SK-N-SH (cell line): ENCODE results near the gene ITM2C. TPM values are rescaled to one million over a fixed set of nuclear protein-coding genes. Genes with fewer than 3 reads are reported as not detected.

Experiments
- CTCF ChIA-PET: fragments of 300-600, 350-600 bp; formaldehyde crosslinking; extraction: SDS; loops from one replicate; lab custom pipeline; 2021; lab: Yijun Ruan, JAX
- POLR2A ChIA-PET: fragments of 350-600 bp; sonication (Branson Sonifier 250); formaldehyde crosslinking; extraction: SDS; loops from one replicate; lab custom pipeline; 2020; ENCODE audit warnings: antibody characterized with exemption, inconsistent platforms; lab: Yijun Ruan, JAX
- DNase-seq: peaks from one replicate; pipeline ENCODE4 v3.0.0; 2012
- H2AFZ ChIP-seq: fragments of 200-600 bp; sonication (generic); 2 replicates; pipeline ENCODE4 v1.8.1; 2016; ENCODE audit warnings: antibody characterized with exemption, mild to moderate bottlenecking, low read depth
- H3F3A ChIP-seq: fragments of 200-600 bp; sonication (generic); replicated peaks from 2 replicates; pipeline ENCODE3; 2016; ENCODE audit warnings: antibody characterized with exemption, mild to moderate bottlenecking; ENCODE audit not compliant: insufficient read depth
- H3K27ac ChIP-seq, 2 experiments: fragments of 200-500 bp in 1 of 2; fragments of 200-600 bp in 1 of 2; sonication (Bioruptor generic) in 1 of 2; sonication (generic), shearing (Covaris generic) in 1 of 2; 2 replicates each; pipeline versions ENCODE4 v1.5.1 to v1.6.1; 2014 to 2016; ENCODE audit warnings: low read depth in 2 of 2, inconsistent platforms in 1 of 2, low read length in 1 of 2, mild to moderate bottlenecking in 1 of 2, mixed read lengths in 1 of 2
- H3K27me3 ChIP-seq: fragments of 200-600 bp; sonication (generic), shearing (Covaris generic); 2 replicates; pipeline ENCODE4 v1.6.1; 2016; ENCODE audit warnings: mixed run types; ENCODE audit not compliant: insufficient read depth
- H3K36me3 ChIP-seq, 2 experiments: fragments of 200-500 bp in 1 of 2; fragments of 200-600 bp in 1 of 2; sonication (Bioruptor generic) in 1 of 2; sonication (generic) in 1 of 2; replicated peaks in 1 of 2; 2 replicates each; pipeline versions ENCODE3 to v1.5.1; 2014 to 2016; ENCODE audit warnings: low read length in 1 of 2, mild to moderate bottlenecking in 1 of 2; ENCODE audit not compliant: insufficient read depth in 2 of 2, control insufficient read depth in 1 of 2
- H3K4me1 ChIP-seq, 2 experiments: fragments of 200-500 bp in 1 of 2; fragments of 200-600 bp in 1 of 2; sonication (Bioruptor generic) in 1 of 2; sonication (generic), shearing (Covaris generic) in 1 of 2; 2 replicates each; pipeline versions ENCODE4 v1.5.1 to v1.6.1; 2014 to 2016; ENCODE audit warnings: low read depth in 1 of 2, low read length in 1 of 2, mixed run types in 1 of 2; ENCODE audit not compliant: insufficient read depth in 2 of 2, control insufficient read depth in 1 of 2
- H3K4me2 ChIP-seq: fragments of 200-600 bp; sonication (generic), shearing (Covaris generic); 2 replicates; pipeline ENCODE4 v1.6.1; 2017; ENCODE audit warnings: mixed run types
- H3K4me3 ChIP-seq, 2 experiments: fragments of 200-500 bp in 1 of 2; fragments of 200-600 bp in 1 of 2; sonication (Bioruptor generic) in 1 of 2; sonication (generic), shearing (Covaris generic) in 1 of 2; 2 replicates each; pipeline versions ENCODE4 v1.5.1 to v1.8.1; 2014 to 2016; ENCODE audit warnings: low read depth in 2 of 2, inconsistent platforms in 1 of 2, low read length in 1 of 2, mild to moderate bottlenecking in 1 of 2, mixed read lengths in 1 of 2, moderate library complexity in 1 of 2
- H3K79me2 ChIP-seq: fragments of 200-600 bp; sonication (generic); 2 replicates; pipeline ENCODE4 v1.8.1; 2017; ENCODE audit warnings: mild to moderate bottlenecking; ENCODE audit not compliant: insufficient read depth
- H3K9ac ChIP-seq: fragments of 200-600 bp; sonication (generic); 2 replicates; pipeline ENCODE4 v1.6.1; 2017; ENCODE audit warnings: mixed run types
- H3K9me2 ChIP-seq: fragments of 200-600 bp; sonication (generic); 2 replicates; pipeline ENCODE4 v1.6.1; 2017; ENCODE audit warnings: mixed run types
- H3K9me3 ChIP-seq: fragments of 200-600 bp; sonication (generic); 2 replicates; pipeline ENCODE4 v1.6.1; 2017; ENCODE audit warnings: mixed run types, mild to moderate bottlenecking, moderate library complexity
- H4K20me1 ChIP-seq: fragments of 200-600 bp; sonication (generic); 2 replicates; pipeline ENCODE4 v1.6.1; 2017; ENCODE audit warnings: mild to moderate bottlenecking, mixed run types; ENCODE audit not compliant: insufficient read depth
- EP300 ChIP-seq, 2 experiments: IDR thresholded peaks; 2 replicates each; pipeline versions ENCODE4 v1.4.0 to v1.6.1; 2012; ENCODE audit warnings: borderline replicate concordance in 1 of 2, low read depth in 1 of 2, low read length in 1 of 2
- GABPA ChIP-seq: IDR thresholded peaks from 2 replicates; pipeline ENCODE4 v1.4.0; 2012; ENCODE audit warnings: low read depth, mild to moderate bottlenecking
- GATA2 ChIP-seq: sonication (generic); formaldehyde crosslinking; IDR thresholded peaks from 2 replicates; pipeline ENCODE4 v1.5.0; 2020; ENCODE audit warnings: mild to moderate bottlenecking, missing genetic modification reagents
- MEF2A ChIP-seq: IDR thresholded peaks from 2 replicates; pipeline ENCODE4 v1.4.0; 2012; ENCODE audit warnings: low read depth, borderline replicate concordance
- MXI1 ChIP-seq: IDR thresholded peaks from 2 replicates; pipeline ENCODE4 v1.6.1; 2012; ENCODE audit warnings: mild to moderate bottlenecking, low read depth, low read length, improper control_type of control experiment
- NRF1 ChIP-seq: IDR thresholded peaks from 2 replicates; pipeline ENCODE4 v1.6.1; 2012; ENCODE audit warnings: low read depth, mild to moderate bottlenecking, low read length
- POLR2AphosphoS5 ChIP-seq: IDR thresholded peaks from 2 replicates; pipeline ENCODE4 v1.6.1; 2012; ENCODE audit warnings: low read depth, low read length
- RAD21 ChIP-seq: IDR thresholded peaks from 2 replicates; pipeline ENCODE4 v1.6.1; 2012; ENCODE audit warnings: mild to moderate bottlenecking, low read length
- RFX5 ChIP-seq: IDR thresholded peaks from 2 replicates; pipeline ENCODE4 v1.6.1; 2012; ENCODE audit warnings: mild to moderate bottlenecking, improper control_type of control experiment, low read length
- RXRA ChIP-seq: IDR thresholded peaks from 2 replicates; pipeline ENCODE4 v1.4.0; 2012; ENCODE audit warnings: low read depth, mild to moderate bottlenecking, borderline replicate concordance
- SMC3 ChIP-seq: IDR thresholded peaks from 2 replicates; pipeline ENCODE4 v1.6.1; 2012; ENCODE audit warnings: low read depth, low read length, improper control_type of control experiment
- TAF1 ChIP-seq: IDR thresholded peaks from 2 replicates; pipeline ENCODE4 v1.6.1; 2012; ENCODE audit warnings: low read depth, mild to moderate bottlenecking, low read length, moderate library complexity, borderline replicate concordance
- YY1 ChIP-seq: IDR thresholded peaks from 2 replicates; pipeline ENCODE4 v1.4.0; 2012; ENCODE audit warnings: low read depth, mild to moderate bottlenecking
- WGBS: methylation state at CpG from one replicate; pipeline ENCODE4 v1.1.6; 2017; ENCODE audit warnings: low lambda C conversion rate; 5-methylcytosine and 5-hydroxymethylcytosine counted together
- polyA plus RNA-seq, 3 experiments: library from polyadenylated mRNA; depleted of rRNA; stranded (reverse); fragments of >200 nt; gene quantifications; 2 replicates each; pipeline ENCODE4 v1.2.3, GENCODE V29; 2012
- TF ChIP-seq, protein P1 (sequence below): fragments of 150-350 bp; IDR thresholded peaks from 2 replicates; pipeline ENCODE4 v1.6.1; 2016; ENCODE audit warnings: mild to moderate bottlenecking, low read depth, low read length
- TF ChIP-seq, protein P2 (sequence below): fragments of 150-350 bp; IDR thresholded peaks from 2 replicates; pipeline ENCODE4 v1.6.1; 2017; ENCODE audit warnings: antibody characterized with exemption, low read length, low read depth, borderline replicate concordance
- TF ChIP-seq, protein P3 (sequence below): IDR thresholded peaks from 2 replicates; pipeline ENCODE4 v1.6.1; 2012; ENCODE audit warnings: mild to moderate bottlenecking, low read depth, low read length, moderate library complexity
- TF ChIP-seq, protein P4 (sequence below): IDR thresholded peaks from 2 replicates; pipeline ENCODE4 v1.4.0; 2012; ENCODE audit warnings: low read depth, borderline replicate concordance
- TF ChIP-seq, protein P5 (sequence below): IDR thresholded peaks from 2 replicates; pipeline ENCODE4 v1.4.0; 2012; ENCODE audit warnings: low read depth, borderline replicate concordance

Gene ITM2C
- polyA plus RNA-seq, 1 of the 3 experiments (the other 2 are of a cell fraction), result 288 TPM

DNA sequence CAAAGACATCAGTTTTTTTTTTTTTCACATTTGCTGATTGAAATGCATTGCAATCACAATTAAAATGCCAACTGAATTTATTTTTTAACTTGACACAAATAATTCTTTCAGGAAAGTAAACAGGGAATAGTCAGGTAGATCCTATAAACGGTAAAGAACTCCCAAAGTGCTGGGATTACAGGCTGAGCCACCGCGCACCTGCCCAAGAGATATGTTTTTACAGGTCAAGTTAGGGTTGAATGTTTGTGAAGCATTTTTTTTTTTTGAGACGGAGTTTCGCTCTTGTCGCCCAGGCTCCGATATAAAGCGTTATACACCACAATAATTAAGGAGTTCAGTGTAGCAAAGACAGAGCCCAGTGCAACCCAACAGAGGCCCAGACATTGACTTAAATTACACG is 15.1 kb downstream of the ITM2C start (continued):
- TF ChIP-seq, protein P1, sequence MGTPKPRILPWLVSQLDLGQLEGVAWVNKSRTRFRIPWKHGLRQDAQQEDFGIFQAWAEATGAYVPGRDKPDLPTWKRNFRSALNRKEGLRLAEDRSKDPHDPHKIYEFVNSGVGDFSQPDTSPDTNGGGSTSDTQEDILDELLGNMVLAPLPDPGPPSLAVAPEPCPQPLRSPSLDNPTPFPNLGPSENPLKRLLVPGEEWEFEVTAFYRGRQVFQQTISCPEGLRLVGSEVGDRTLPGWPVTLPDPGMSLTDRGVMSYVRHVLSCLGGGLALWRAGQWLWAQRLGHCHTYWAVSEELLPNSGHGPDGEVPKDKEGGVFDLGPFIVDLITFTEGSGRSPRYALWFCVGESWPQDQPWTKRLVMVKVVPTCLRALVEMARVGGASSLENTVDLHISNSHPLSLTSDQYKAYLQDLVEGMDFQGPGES, result no peak

DNA sequence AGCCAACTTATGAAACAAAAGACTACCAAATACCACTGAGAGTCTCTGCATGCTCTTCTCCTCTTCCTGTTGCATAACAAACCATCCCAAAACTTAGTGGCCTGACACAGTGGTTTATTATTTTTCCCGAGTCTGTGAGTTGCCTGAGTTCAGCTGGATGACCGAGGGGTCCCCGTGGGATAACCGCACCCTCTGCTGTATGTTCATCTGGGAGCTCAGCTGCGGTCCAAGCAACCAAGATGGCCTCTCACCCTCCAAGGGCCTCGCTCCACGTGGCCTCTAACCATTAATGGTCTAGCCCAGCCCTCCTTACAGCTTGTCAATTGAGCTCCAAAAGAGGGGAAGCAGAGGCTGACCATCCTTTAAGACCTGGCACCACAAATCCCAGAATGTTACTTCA is 17.1 kb downstream of the ITM2C start:
- POLR2A ChIA-PET, result interaction anchor here (0.7 kb wide), 1 partner anchor 13 kb away, joined by 4 read pairs; no protein-coding TSS in a partner anchor
- no peaks in the 10 kb centered on the region for H3K9me2 ChIP-seq
- no peaks in the 10 kb centered on the region for H4K20me1 ChIP-seq
- H3K4me1 ChIP-seq, result peaks cover 0 to 13% of the 10 kb centered on the region in 2 experiments; a peak in 2 of 4 replicates
- H3K9ac ChIP-seq, result no peak overlapping the region
- CTCF ChIA-PET, result interaction anchor here (0.9 to 1.1 kb wide), 2 partner anchors 11 to 31 kb away, joined by 3 to 4 read pairs; no protein-coding TSS in a partner anchor
- H3F3A ChIP-seq, result no peaks in the 10 kb centered on the region
- no peaks in the 10 kb centered on the region for H3K27me3 ChIP-seq
- TF ChIP-seq YY1, result no peak
- TF ChIP-seq, protein P1, result no peak
- TF ChIP-seq, protein P2, sequence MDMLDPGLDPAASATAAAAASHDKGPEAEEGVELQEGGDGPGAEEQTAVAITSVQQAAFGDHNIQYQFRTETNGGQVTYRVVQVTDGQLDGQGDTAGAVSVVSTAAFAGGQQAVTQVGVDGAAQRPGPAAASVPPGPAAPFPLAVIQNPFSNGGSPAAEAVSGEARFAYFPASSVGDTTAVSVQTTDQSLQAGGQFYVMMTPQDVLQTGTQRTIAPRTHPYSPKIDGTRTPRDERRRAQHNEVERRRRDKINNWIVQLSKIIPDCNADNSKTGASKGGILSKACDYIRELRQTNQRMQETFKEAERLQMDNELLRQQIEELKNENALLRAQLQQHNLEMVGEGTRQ, result no peak
- TF ChIP-seq, protein P3, sequence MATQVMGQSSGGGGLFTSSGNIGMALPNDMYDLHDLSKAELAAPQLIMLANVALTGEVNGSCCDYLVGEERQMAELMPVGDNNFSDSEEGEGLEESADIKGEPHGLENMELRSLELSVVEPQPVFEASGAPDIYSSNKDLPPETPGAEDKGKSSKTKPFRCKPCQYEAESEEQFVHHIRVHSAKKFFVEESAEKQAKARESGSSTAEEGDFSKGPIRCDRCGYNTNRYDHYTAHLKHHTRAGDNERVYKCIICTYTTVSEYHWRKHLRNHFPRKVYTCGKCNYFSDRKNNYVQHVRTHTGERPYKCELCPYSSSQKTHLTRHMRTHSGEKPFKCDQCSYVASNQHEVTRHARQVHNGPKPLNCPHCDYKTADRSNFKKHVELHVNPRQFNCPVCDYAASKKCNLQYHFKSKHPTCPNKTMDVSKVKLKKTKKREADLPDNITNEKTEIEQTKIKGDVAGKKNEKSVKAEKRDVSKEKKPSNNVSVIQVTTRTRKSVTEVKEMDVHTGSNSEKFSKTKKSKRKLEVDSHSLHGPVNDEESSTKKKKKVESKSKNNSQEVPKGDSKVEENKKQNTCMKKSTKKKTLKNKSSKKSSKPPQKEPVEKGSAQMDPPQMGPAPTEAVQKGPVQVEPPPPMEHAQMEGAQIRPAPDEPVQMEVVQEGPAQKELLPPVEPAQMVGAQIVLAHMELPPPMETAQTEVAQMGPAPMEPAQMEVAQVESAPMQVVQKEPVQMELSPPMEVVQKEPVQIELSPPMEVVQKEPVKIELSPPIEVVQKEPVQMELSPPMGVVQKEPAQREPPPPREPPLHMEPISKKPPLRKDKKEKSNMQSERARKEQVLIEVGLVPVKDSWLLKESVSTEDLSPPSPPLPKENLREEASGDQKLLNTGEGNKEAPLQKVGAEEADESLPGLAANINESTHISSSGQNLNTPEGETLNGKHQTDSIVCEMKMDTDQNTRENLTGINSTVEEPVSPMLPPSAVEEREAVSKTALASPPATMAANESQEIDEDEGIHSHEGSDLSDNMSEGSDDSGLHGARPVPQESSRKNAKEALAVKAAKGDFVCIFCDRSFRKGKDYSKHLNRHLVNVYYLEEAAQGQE, result no peak
- no peak for TF ChIP-seq TAF1
- TF ChIP-seq SMC3, result no peak
- TF ChIP-seq GATA2 (CRISPR knock-in tag), result no peak
- TF ChIP-seq RFX5, result no peak
- TF ChIP-seq, protein P4, sequence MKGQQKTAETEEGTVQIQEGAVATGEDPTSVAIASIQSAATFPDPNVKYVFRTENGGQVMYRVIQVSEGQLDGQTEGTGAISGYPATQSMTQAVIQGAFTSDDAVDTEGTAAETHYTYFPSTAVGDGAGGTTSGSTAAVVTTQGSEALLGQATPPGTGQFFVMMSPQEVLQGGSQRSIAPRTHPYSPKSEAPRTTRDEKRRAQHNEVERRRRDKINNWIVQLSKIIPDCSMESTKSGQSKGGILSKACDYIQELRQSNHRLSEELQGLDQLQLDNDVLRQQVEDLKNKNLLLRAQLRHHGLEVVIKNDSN, result no peak
- TF ChIP-seq RAD21, result no peak
- TF ChIP-seq GABPA, result no peak
- TF ChIP-seq MXI1, result no peak
- no peak for TF ChIP-seq NRF1
- TF ChIP-seq POLR2AphosphoS5, result no peak
- TF ChIP-seq, protein P5, sequence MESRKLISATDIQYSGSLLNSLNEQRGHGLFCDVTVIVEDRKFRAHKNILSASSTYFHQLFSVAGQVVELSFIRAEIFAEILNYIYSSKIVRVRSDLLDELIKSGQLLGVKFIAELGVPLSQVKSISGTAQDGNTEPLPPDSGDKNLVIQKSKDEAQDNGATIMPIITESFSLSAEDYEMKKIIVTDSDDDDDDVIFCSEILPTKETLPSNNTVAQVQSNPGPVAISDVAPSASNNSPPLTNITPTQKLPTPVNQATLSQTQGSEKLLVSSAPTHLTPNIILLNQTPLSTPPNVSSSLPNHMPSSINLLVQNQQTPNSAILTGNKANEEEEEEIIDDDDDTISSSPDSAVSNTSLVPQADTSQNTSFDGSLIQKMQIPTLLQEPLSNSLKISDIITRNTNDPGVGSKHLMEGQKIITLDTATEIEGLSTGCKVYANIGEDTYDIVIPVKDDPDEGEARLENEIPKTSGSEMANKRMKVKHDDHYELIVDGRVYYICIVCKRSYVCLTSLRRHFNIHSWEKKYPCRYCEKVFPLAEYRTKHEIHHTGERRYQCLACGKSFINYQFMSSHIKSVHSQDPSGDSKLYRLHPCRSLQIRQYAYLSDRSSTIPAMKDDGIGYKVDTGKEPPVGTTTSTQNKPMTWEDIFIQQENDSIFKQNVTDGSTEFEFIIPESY, result no peak
- no peak for TF ChIP-seq MEF2A
- TF ChIP-seq RXRA, result no peak
- no peak for TF ChIP-seq EP300 (IDR thresholded peaks at IDR 0.05; ENCODE audit: borderline replicate concordance in 1 of 2, low read depth in 1 of 2, low read length in 1 of 2)
- no peak overlapping the region for H2AFZ ChIP-seq
- DNase-seq, result no peak
- H3K9me3 ChIP-seq, result no peaks in the 10 kb centered on the region
- H3K27ac ChIP-seq, result no peak overlapping the region
- H3K4me3 ChIP-seq, result no peak overlapping the region
- peaks cover 0 to 27% of the 10 kb centered on the region in 2 experiments for H3K36me3 ChIP-seq
- H3K79me2 ChIP-seq, result no peaks in the 10 kb centered on the region; the same call in 1 of the 2 replicates
- WGBS, result 85% methylated on average over 5 of the region's 7 CpGs
- H3K4me2 ChIP-seq, result no peak overlapping the region
